Measurements from ENCODE around the gene VDAC2. TPM values are rescaled to one million over a fixed set of nuclear protein-coding genes. Genes with fewer than 3 reads are reported as not detected.

VDAC2 gene
- total and polyA plus RNA-seq, 2 experiments from 2014 or later = 242 to 311 TPM

GRCh38 chr10:75266945-75267344, 56.3 kb downstream of the VDAC2 start (continued):
- no peak for TF ChIP-seq ZNF462 (CRISPR knock-in tag; IDR thresholded peaks at IDR 0.05)
- TF ChIP-seq CREB1 (CRISPR knock-in tag; IDR thresholded peaks at IDR 0.05; ENCODE audit: low read depth) = no peak
- TF ChIP-seq, protein P1, sequence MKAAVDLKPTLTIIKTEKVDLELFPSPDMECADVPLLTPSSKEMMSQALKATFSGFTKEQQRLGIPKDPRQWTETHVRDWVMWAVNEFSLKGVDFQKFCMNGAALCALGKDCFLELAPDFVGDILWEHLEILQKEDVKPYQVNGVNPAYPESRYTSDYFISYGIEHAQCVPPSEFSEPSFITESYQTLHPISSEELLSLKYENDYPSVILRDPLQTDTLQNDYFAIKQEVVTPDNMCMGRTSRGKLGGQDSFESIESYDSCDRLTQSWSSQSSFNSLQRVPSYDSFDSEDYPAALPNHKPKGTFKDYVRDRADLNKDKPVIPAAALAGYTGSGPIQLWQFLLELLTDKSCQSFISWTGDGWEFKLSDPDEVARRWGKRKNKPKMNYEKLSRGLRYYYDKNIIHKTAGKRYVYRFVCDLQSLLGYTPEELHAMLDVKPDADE (IDR thresholded peaks at IDR 0.05) = no peak
- no peak for TF ChIP-seq EZH2 (IDR thresholded peaks at IDR 0.05; ENCODE audit: low read depth, unreplicated experiment)
- TF ChIP-seq STAT1 (IDR thresholded peaks at IDR 0.05; ENCODE audit: unreplicated experiment) = no peak
- TF ChIP-seq JUNB (IDR thresholded peaks at IDR 0.05; ENCODE audit: unreplicated experiment) = no peak
- TF ChIP-seq, protein P2, sequence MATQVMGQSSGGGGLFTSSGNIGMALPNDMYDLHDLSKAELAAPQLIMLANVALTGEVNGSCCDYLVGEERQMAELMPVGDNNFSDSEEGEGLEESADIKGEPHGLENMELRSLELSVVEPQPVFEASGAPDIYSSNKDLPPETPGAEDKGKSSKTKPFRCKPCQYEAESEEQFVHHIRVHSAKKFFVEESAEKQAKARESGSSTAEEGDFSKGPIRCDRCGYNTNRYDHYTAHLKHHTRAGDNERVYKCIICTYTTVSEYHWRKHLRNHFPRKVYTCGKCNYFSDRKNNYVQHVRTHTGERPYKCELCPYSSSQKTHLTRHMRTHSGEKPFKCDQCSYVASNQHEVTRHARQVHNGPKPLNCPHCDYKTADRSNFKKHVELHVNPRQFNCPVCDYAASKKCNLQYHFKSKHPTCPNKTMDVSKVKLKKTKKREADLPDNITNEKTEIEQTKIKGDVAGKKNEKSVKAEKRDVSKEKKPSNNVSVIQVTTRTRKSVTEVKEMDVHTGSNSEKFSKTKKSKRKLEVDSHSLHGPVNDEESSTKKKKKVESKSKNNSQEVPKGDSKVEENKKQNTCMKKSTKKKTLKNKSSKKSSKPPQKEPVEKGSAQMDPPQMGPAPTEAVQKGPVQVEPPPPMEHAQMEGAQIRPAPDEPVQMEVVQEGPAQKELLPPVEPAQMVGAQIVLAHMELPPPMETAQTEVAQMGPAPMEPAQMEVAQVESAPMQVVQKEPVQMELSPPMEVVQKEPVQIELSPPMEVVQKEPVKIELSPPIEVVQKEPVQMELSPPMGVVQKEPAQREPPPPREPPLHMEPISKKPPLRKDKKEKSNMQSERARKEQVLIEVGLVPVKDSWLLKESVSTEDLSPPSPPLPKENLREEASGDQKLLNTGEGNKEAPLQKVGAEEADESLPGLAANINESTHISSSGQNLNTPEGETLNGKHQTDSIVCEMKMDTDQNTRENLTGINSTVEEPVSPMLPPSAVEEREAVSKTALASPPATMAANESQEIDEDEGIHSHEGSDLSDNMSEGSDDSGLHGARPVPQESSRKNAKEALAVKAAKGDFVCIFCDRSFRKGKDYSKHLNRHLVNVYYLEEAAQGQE (IDR thresholded peaks at IDR 0.05; ENCODE audit: unreplicated experiment) = no peak

Data from GM23338 (cell line).